B cell (primary cell): ENCODE measurements around the gene SLC25A21.

ENCODE experiments used
- EZH2 ChIP-seq: IDR thresholded peaks from 2 replicates; pipeline ENCODE4 v1.6.1; 2012; ENCODE audit warnings: borderline replicate concordance, low read depth, mild to moderate bottlenecking, moderate library complexity, low read length; ENCODE audit not compliant: insufficient read depth, poor library complexity, severe bottlenecking
- TF ChIP-seq, protein P1 (sequence below): fragments of 200-600 bp; IDR thresholded peaks from one replicate; pipeline ENCODE4 v1.8.0; 2022; ENCODE audit warnings: antibody characterized with exemption, mild to moderate bottlenecking

DNA sequence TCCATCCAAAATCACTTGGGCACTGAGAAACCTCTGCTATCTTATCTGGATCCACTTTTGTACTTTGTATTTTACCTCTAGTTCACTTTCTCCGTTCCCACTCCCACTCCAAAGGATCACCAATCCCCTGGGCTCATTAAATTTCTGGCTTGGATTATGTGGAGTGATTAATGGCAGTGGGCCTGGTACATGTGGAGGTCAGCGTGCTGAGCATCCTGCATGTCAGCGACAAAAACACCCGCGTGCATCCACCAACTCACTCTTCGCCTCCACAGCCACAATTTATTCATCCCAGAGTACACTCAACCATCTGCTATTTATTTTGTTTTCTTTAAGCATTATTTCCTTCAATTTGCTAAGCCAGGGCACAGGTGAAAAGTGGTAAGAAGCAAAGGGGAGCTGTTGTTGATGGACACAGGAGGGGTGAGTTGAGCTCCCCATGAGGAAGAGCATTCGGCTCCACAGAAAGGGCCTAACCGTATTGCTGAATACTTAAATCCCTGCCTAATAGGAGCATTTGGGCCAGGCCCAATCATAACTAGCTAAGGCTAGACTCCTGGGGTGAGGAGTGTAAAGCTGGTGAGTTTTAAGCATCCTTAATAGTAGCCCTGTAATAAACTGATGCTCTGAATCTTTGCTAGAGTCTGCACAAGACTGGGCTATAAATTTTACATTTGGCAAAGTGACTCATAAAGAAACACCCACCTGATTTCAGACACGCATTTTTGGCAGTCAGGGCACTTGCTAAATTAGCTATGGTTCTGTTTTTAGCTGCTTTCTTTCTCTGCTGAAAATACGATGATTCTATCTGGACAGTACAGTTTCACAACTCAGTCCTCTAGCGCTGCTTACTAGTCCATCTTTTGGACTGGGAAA is 137.8 kb downstream of the SLC25A21 start:
- TF ChIP-seq, protein P1, sequence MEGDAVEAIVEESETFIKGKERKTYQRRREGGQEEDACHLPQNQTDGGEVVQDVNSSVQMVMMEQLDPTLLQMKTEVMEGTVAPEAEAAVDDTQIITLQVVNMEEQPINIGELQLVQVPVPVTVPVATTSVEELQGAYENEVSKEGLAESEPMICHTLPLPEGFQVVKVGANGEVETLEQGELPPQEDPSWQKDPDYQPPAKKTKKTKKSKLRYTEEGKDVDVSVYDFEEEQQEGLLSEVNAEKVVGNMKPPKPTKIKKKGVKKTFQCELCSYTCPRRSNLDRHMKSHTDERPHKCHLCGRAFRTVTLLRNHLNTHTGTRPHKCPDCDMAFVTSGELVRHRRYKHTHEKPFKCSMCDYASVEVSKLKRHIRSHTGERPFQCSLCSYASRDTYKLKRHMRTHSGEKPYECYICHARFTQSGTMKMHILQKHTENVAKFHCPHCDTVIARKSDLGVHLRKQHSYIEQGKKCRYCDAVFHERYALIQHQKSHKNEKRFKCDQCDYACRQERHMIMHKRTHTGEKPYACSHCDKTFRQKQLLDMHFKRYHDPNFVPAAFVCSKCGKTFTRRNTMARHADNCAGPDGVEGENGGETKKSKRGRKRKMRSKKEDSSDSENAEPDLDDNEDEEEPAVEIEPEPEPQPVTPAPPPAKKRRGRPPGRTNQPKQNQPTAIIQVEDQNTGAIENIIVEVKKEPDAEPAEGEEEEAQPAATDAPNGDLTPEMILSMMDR: no peak
- no peak for TF ChIP-seq EZH2
